Measurements from ENCODE around the gene AGAP3. TPM values are rescaled to one million over a fixed set of nuclear protein-coding genes. Genes with fewer than 3 reads are reported as not detected.

AGAP3 gene
- total and polyA plus RNA-seq, 2 donors (not counting 1 experiment from before 2014, with no cell fraction given): 21.1 to 22.3 TPM

- peaks cover 42% of the 10 kb centered on the region for H3K4me1 Mint-ChIP-seq
- intact Hi-C loops (cut with micrococcal nuclease): no loop called here
- H3K27me3 ChIP-seq (replicated peaks in 1 of 4; ENCODE audit: control extremely low read depth in 1 of 4, control insufficient read depth in 3 of 4, insufficient read depth in 4 of 4, low read length in 3 of 4): peaks cover 0 to 9% (median 2%) of the 10 kb centered on the region in 4 experiments
- H3K9me3 ChIP-seq (ENCODE audit: control extremely low read depth in 1 of 3, control insufficient read depth in 2 of 3, insufficient read depth in 1 of 3, low read length in 2 of 3): no peaks in the 10 kb centered on the region
- ChIA-PET POLR2A (no interaction called here), CTCF (no interaction called here)
- H4K20me1 ChIP-seq (ENCODE audit: control insufficient read depth, insufficient read depth, low read length, poor library complexity, severe bottlenecking): peaks cover 26% of the 10 kb centered on the region
- ATAC-seq (ENCODE audit: low read depth) (no peak), DNase-seq (no peak)
- H3K27me3 Mint-ChIP-seq: no peaks in the 10 kb centered on the region
- TF ChIP-seq CTCF (IDR thresholded peaks at IDR 0.05) (no peak), EZH2 (IDR thresholded peaks at IDR 0.05; ENCODE audit: borderline replicate concordance, insufficient read depth, low read depth, low read length, poor library complexity, severe bottlenecking) (no peak)
- 95% methylated on average over 26 of the region's 27 CpGs for WGBS (ENCODE audit: insufficient coverage)
- H3K4me1 ChIP-seq (ENCODE audit: control insufficient read depth in 2 of 2, insufficient read depth in 2 of 2, low read length in 2 of 2): peaks cover 33 to 46% of the 10 kb centered on the region in 2 donors
- H3K79me2 ChIP-seq (ENCODE audit: control insufficient read depth, insufficient read depth, low read length): peaks cover 39% of the 10 kb centered on the region
- H3K4me3 Mint-ChIP-seq: peak overlapping the region; percentile 87
- no peak overlapping the region for H2AFZ ChIP-seq (ENCODE audit: insufficient read depth, low read depth, low read length, poor library complexity, severe bottlenecking)
- peak overlapping the region; percentile 85 for H3K9ac ChIP-seq (ENCODE audit: low read length)
- peak overlapping the region; percentile 88 for H3K27ac Mint-ChIP-seq
- H3K4me2 ChIP-seq (replicated peaks; ENCODE audit: low read depth, low read length, poor library complexity, severe bottlenecking): peak overlapping the region; percentile 95
- peak overlapping the region in 3 of 5 experiments; percentile 79 to 90 (median 89) for H3K4me3 ChIP-seq (ENCODE audit: control extremely low read depth in 1 of 5, extremely low read depth in 1 of 5, insufficient read depth in 1 of 5, low read depth in 2 of 5, low read length in 4 of 5)
- peaks cover 0 to 15% of the 10 kb centered on the region in 2 experiments for H3K36me3 ChIP-seq (replicated peaks in 1 of 2; ENCODE audit: control extremely low read depth in 1 of 2, control insufficient read depth in 1 of 2, extremely low read depth in 1 of 2, insufficient read depth in 2 of 2, low read length in 1 of 2)
- peak overlapping the region in 1 of 2 donors; percentile 92 for H3K27ac ChIP-seq (ENCODE audit: low read length in 2 of 2)
- H3K9me3 Mint-ChIP-seq (ENCODE audit: insufficient read depth): no peaks in the 10 kb centered on the region
Measured at GRCh38 chr7:151079199-151079910, 6.9 kb upstream of the AGAP3 start.

- Mint-ChIP-seq H3K27me3 (peaks cover 5% of the 10 kb centered on the region), H3K9me3 (ENCODE audit: insufficient read depth) (no peaks in the 10 kb centered on the region), H3K4me3 (peak overlapping the region; percentile 87), H3K27ac (peak overlapping the region; percentile 88), H3K4me1 (peaks cover 47% of the 10 kb centered on the region)
- peaks cover 0 to 13% of the 10 kb centered on the region in 2 experiments for H3K36me3 ChIP-seq (replicated peaks in 1 of 2; ENCODE audit: control extremely low read depth in 1 of 2, control insufficient read depth in 1 of 2, extremely low read depth in 1 of 2, insufficient read depth in 2 of 2, low read length in 1 of 2)
- WGBS (ENCODE audit: insufficient coverage): 2% methylated on average over 31 of the region's 31 CpGs
- peaks cover 39% of the 10 kb centered on the region for H3K79me2 ChIP-seq (ENCODE audit: control insufficient read depth, insufficient read depth, low read length)
- ChIA-PET POLR2A (interaction anchor here (1.2 kb wide), 1 partner anchor 52 kb away, joined by 8 read pairs; the partner anchor contains the start of gene ABCB8), CTCF (interaction anchor here (0.9 to 1.6 kb wide), 2 partner anchors 21 to 44 kb away, joined by 4 to 6 read pairs; no protein-coding TSS in a partner anchor)
- H4K20me1 ChIP-seq (ENCODE audit: control insufficient read depth, insufficient read depth, low read length, poor library complexity, severe bottlenecking): peaks cover 26% of the 10 kb centered on the region
- peaks cover 36 to 47% of the 10 kb centered on the region in 2 donors for H3K4me1 ChIP-seq (ENCODE audit: control insufficient read depth in 2 of 2, insufficient read depth in 2 of 2, low read length in 2 of 2)
- ATAC-seq (ENCODE audit: low read depth): no peak
- H3K27ac ChIP-seq (ENCODE audit: low read length in 2 of 2): peak overlapping the region; percentile 68 to 92
- H3K4me2 ChIP-seq (replicated peaks; ENCODE audit: low read depth, low read length, poor library complexity, severe bottlenecking): peak overlapping the region; percentile 95
- TF ChIP-seq EZH2 (IDR thresholded peaks at IDR 0.05; ENCODE audit: borderline replicate concordance, insufficient read depth, low read depth, low read length, poor library complexity, severe bottlenecking) (no peak), CTCF (IDR thresholded peaks at IDR 0.05) (no peak)
- no peak for DNase-seq
- intact Hi-C loops (cut with micrococcal nuclease): loop anchor here (1.0 to 10.0 kb wide), 7 partner anchors 21 to 1308 kb away; partner anchors contain the start of genes KCNH2, NUB1, SLC4A2 and ZNF467
- H3K9me3 ChIP-seq (ENCODE audit: control extremely low read depth in 1 of 3, control insufficient read depth in 2 of 3, insufficient read depth in 1 of 3, low read length in 2 of 3): no peaks in the 10 kb centered on the region
- peak overlapping the region; percentile 85 for H3K9ac ChIP-seq (ENCODE audit: low read length)
- peaks cover 0 to 15% (median 5%) of the 10 kb centered on the region in 4 experiments for H3K27me3 ChIP-seq (replicated peaks in 1 of 4; ENCODE audit: control extremely low read depth in 1 of 4, control insufficient read depth in 3 of 4, insufficient read depth in 4 of 4, low read length in 3 of 4)
- H3K4me3 ChIP-seq (ENCODE audit: control extremely low read depth in 1 of 5, extremely low read depth in 1 of 5, insufficient read depth in 1 of 5, low read depth in 2 of 5, low read length in 4 of 5): peak overlapping the region; percentile 58 to 92 (median 89)
- H2AFZ ChIP-seq (ENCODE audit: insufficient read depth, low read depth, low read length, poor library complexity, severe bottlenecking): peak overlapping the region; percentile 92
Measured at GRCh38 chr7:151080067-151080521, 6.2 kb upstream of the AGAP3 start.
